A549 (cell line): ENCODE data around the gene CDH6. TPM values are rescaled to one million over a fixed set of nuclear protein-coding genes. Genes with fewer than 3 reads are reported as not detected.

Source experiments
- ATAC-seq, 2 experiments: fragments of 200-7000 bp in 1 of 2; fragments of >200 bp in 1 of 2; cut with Nextera tagmentation in 1 of 2; cut with Tn5 transposase in 1 of 2; 3 replicates each; pipeline versions ENCODE4 v1.8.0 to v1.9.1; 2018 to 2020; ENCODE audit warnings: mild to moderate bottlenecking in 1 of 2, moderate library complexity in 1 of 2
- CTCF ChIA-PET: fragments of 300-600 bp; sonication (Branson Sonifier 250); formaldehyde crosslinking; extraction: SDS; loops from one replicate; lab custom pipeline; 2021; ENCODE audit warnings: antibody characterized with exemption, inconsistent platforms; lab: Yijun Ruan, JAX
- POLR2A ChIA-PET: fragments of 350-600 bp; formaldehyde crosslinking; extraction: SDS; loops from one replicate; lab custom pipeline; 2021; ENCODE audit warnings: antibody characterized with exemption, inconsistent platforms; lab: Yijun Ruan, JAX
- DNase-seq, 2 experiments: peaks; one replicate each; pipeline versions ENCODE4 v3.0.0 to v3.0.0-alpha.2; 2011 to 2016; ENCODE audit warnings: low read depth in 1 of 2, low spot score in 1 of 2
- FAIRE-seq: peaks from 2 replicates; lab custom pipeline; 2011; peaks lifted over from hg19 to GRCh38; lab: Jason Lieb, UNC
- H3K27ac ChIP-seq, 2 experiments: fragments of >200 bp; sonication (Bioruptor Twin); formaldehyde crosslinking; 3 replicates each; pipeline ENCODE4 v1.5.1; 2016 to 2017
- H3K4me1 ChIP-seq: fragments of >200 bp; sonication (Bioruptor Twin); formaldehyde crosslinking; 3 replicates; pipeline ENCODE4 v1.6.1; 2016
- H3K4me2 ChIP-seq: fragments of >200 bp; sonication (Bioruptor Twin); formaldehyde crosslinking; 3 replicates; pipeline ENCODE4 v1.6.1; 2016
- H3K4me3 ChIP-seq: fragments of >200 bp; sonication (Bioruptor Twin); formaldehyde crosslinking; 3 replicates; pipeline ENCODE4 v1.5.1; 2016
- H3K9me3 ChIP-seq: fragments of >200 bp; sonication (Bioruptor Twin); formaldehyde crosslinking; 3 replicates; pipeline ENCODE4 v1.6.1; 2016
- BCL3 ChIP-seq: fragments of >200 bp; sonication (Bioruptor Twin); formaldehyde crosslinking; IDR thresholded peaks from 3 replicates; pipeline ENCODE4 v1.6.1; 2016
- CBX8 ChIP-seq: fragments of 200-600 bp; sonication (generic); IDR thresholded peaks from 2 replicates; pipeline ENCODE4 v1.6.1; 2016
- EHF ChIP-seq: fragments of 250-450 bp; sonication (Bioruptor Pico); IDR thresholded peaks from 2 replicates; pipeline ENCODE4 v1.5.0; 2020; ENCODE audit warnings: mild to moderate bottlenecking
- ESRRA ChIP-seq: fragments of 150-350 bp; IDR thresholded peaks from 2 replicates; pipeline ENCODE4 v1.6.1; 2014; ENCODE audit warnings: mild to moderate bottlenecking, low read length, borderline replicate concordance
- FOSB ChIP-seq: fragments of 250-450 bp; sonication (Bioruptor Pico); IDR thresholded peaks from 2 replicates; pipeline ENCODE4 v1.5.0; 2020; ENCODE audit warnings: mild to moderate bottlenecking, moderate library complexity
- GATA3 ChIP-seq: IDR thresholded peaks from 2 replicates; pipeline ENCODE4 v1.6.1; 2012; ENCODE audit warnings: borderline replicate concordance
- HEYL ChIP-seq: fragments of 250-450 bp; sonication (Bioruptor Pico); IDR thresholded peaks from 2 replicates; pipeline ENCODE4 v1.8.0; 2021; ENCODE audit warnings: mild to moderate bottlenecking, moderate library complexity
- KDM1A ChIP-seq: fragments of 200-600 bp; sonication (generic); IDR thresholded peaks from 2 replicates; pipeline ENCODE4 v1.6.1; 2016; ENCODE audit warnings: low read depth, mild to moderate bottlenecking
- KDM5A ChIP-seq: fragments of 200-600 bp; sonication (generic); IDR thresholded peaks from 2 replicates; pipeline ENCODE4 v1.6.1; 2016; ENCODE audit warnings: antibody characterized with exemption, mild to moderate bottlenecking
- MYC ChIP-seq: IDR thresholded peaks from 2 replicates; pipeline ENCODE4 v1.6.1; 2012; ENCODE audit warnings: mild to moderate bottlenecking, inconsistent platforms, low read length, improper control_type of control experiment, borderline replicate concordance
- NR3C1 ChIP-seq: fragments of >200 bp; sonication (Bioruptor Twin); formaldehyde crosslinking; IDR thresholded peaks from 3 replicates; pipeline ENCODE4 v1.6.1; 2017
- RARB ChIP-seq: fragments of 250-450 bp; sonication (Bioruptor Pico); IDR thresholded peaks from 2 replicates; pipeline ENCODE4 v1.8.0; 2021; ENCODE audit warnings: mild to moderate bottlenecking, moderate library complexity
- RCOR1 ChIP-seq: fragments of 150-350 bp; IDR thresholded peaks from 2 replicates; pipeline ENCODE4 v1.6.1; 2014; ENCODE audit warnings: antibody characterized with exemption, low read length, low read depth
- RFX5 ChIP-seq: fragments of 450-650 bp; IDR thresholded peaks from 2 replicates; pipeline ENCODE4 v1.7.1; 2014; ENCODE audit warnings: antibody characterized with exemption, mild to moderate bottlenecking, moderate library complexity
- SMC3 ChIP-seq: fragments of >200 bp; sonication (Bioruptor Twin); formaldehyde crosslinking; IDR thresholded peaks from 3 replicates; pipeline ENCODE4 v1.6.1; 2018; ENCODE audit warnings: inconsistent platforms
- TP53 ChIP-seq: fragments of 250-450 bp; sonication (Bioruptor Pico); IDR thresholded peaks from 2 replicates; pipeline ENCODE4 v1.5.0; 2021; ENCODE audit warnings: mild to moderate bottlenecking, moderate library complexity
- ZFP36 ChIP-seq: fragments of 450-650 bp; IDR thresholded peaks from 2 replicates; pipeline ENCODE4 v1.6.1; 2014; ENCODE audit warnings: borderline replicate concordance; ENCODE audit not compliant: partially characterized antibody
- WGBS: methylation state at CpG from one replicate; pipeline ENCODE4 v1.1.6; 2017; ENCODE audit errors: missing lambda C conversion rate; 5-methylcytosine and 5-hydroxymethylcytosine counted together
- polyA plus RNA-seq, 4 experiments: library from polyadenylated mRNA; depleted of rRNA in 3 of 4; stranded (reverse); fragments of >200 nt; fragmentation: RNase III in 1 of 4; extraction: RNeasy Plus Mini Kit Qiagen cat#74134 plus additional on column Dnase treatment in 1 of 4; gene quantifications; 2 replicates in 3 of 4; 3 replicates in 1 of 4; pipeline ENCODE4 v1.2.3, GENCODE V29; 2011 to 2017
- TF ChIP-seq, protein P1 (sequence below): fragments of 200-600 bp; sonication (generic); IDR thresholded peaks from 2 replicates; pipeline ENCODE4 v1.6.1; 2016; ENCODE audit warnings: antibody characterized with exemption, mild to moderate bottlenecking, moderate library complexity
- TF ChIP-seq, protein P2 (sequence below): IDR thresholded peaks from 2 replicates; pipeline ENCODE4 v1.6.1; 2012

The CDH6 gene
- polyA plus RNA-seq, 2 of the 4 experiments (the other 2 are of a cell fraction), result 0.25 to 0.61 TPM

- no peak overlapping the region for H3K4me3 ChIP-seq
- no peaks in the 10 kb centered on the region for H3K9me3 ChIP-seq
- FAIRE-seq, result no peak
- H3K27ac ChIP-seq, result no peak overlapping the region
- WGBS, result 42% methylated on average over 4 of the region's 4 CpGs
- no peaks in the 10 kb centered on the region for H3K4me1 ChIP-seq
- no peak overlapping the region for H3K4me2 ChIP-seq
- ChIA-PET CTCF (no interaction called here), POLR2A (no interaction called here)
- TF ChIP-seq MYC (no peak), ZFP36 (no peak), RFX5 (no peak), RARB (CRISPR knock-in tag) (no peak), EHF (CRISPR knock-in tag) (no peak), NR3C1 (no peak), GATA3 (no peak), FOSB (CRISPR knock-in tag) (no peak), HEYL (CRISPR knock-in tag) (no peak), BCL3 (no peak), KDM5A (no peak), CBX8 (no peak), TP53 (CRISPR knock-in tag) (no peak), ESRRA (no peak), RCOR1 (no peak)
- TF ChIP-seq, protein P1, sequence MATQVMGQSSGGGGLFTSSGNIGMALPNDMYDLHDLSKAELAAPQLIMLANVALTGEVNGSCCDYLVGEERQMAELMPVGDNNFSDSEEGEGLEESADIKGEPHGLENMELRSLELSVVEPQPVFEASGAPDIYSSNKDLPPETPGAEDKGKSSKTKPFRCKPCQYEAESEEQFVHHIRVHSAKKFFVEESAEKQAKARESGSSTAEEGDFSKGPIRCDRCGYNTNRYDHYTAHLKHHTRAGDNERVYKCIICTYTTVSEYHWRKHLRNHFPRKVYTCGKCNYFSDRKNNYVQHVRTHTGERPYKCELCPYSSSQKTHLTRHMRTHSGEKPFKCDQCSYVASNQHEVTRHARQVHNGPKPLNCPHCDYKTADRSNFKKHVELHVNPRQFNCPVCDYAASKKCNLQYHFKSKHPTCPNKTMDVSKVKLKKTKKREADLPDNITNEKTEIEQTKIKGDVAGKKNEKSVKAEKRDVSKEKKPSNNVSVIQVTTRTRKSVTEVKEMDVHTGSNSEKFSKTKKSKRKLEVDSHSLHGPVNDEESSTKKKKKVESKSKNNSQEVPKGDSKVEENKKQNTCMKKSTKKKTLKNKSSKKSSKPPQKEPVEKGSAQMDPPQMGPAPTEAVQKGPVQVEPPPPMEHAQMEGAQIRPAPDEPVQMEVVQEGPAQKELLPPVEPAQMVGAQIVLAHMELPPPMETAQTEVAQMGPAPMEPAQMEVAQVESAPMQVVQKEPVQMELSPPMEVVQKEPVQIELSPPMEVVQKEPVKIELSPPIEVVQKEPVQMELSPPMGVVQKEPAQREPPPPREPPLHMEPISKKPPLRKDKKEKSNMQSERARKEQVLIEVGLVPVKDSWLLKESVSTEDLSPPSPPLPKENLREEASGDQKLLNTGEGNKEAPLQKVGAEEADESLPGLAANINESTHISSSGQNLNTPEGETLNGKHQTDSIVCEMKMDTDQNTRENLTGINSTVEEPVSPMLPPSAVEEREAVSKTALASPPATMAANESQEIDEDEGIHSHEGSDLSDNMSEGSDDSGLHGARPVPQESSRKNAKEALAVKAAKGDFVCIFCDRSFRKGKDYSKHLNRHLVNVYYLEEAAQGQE, result no peak
- TF ChIP-seq, protein P2, sequence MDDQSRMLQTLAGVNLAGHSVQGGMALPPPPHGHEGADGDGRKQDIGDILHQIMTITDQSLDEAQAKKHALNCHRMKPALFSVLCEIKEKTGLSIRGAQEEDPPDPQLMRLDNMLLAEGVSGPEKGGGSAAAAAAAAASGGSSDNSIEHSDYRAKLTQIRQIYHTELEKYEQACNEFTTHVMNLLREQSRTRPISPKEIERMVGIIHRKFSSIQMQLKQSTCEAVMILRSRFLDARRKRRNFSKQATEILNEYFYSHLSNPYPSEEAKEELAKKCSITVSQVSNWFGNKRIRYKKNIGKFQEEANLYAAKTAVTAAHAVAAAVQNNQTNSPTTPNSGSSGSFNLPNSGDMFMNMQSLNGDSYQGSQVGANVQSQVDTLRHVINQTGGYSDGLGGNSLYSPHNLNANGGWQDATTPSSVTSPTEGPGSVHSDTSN, result no peak
- DNase-seq, result no peak
- no peak for ATAC-seq
These were observed 140.8 kb downstream of the CDH6 start for GRCh38 chr5:31334061-31334860.

DNA sequence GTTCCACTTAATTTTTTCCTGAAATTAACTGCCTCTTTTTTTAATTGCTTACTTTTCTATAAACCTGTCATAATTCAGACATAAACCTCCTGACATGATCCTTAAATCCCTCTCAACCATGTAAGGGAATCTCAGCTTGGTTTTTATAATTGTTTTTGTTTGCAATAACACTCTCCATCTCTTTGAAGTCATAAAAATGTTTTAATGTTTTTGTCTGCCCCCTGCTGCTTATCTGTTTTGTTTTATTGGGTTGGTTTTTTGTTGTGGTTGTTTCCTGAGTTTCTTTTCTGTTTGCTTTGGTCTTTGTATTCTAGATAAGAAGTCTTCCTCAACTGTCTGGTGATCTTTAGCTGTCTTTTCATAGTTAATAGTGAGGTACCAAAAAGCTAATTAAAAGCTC lies 142.0 kb downstream of the CDH6 start:
- Histone ChIP-seq H3K4me2 (no peak overlapping the region), H3K4me1 (no peaks in the 10 kb centered on the region), H3K27ac (no peak overlapping the region), H3K9me3 (no peaks in the 10 kb centered on the region), H3K4me3 (no peak overlapping the region)
- TF ChIP-seq KDM1A (no peak), SMC3 (no peak), BCL3 (no peak)
- FAIRE-seq (no peak), ATAC-seq (no peak), DNase-seq (no peak)
- ChIA-PET CTCF (no interaction called here), POLR2A (no interaction called here)
